ENCODE results near the gene AP2M1. TPM values are rescaled to one million over a fixed set of nuclear protein-coding genes. Genes with fewer than 3 reads are reported as not detected.

Gene AP2M1
- total and polyA plus RNA-seq, 2 of the 13 experiments (the other 11 are each of a cell fraction or from before 2014, with no cell fraction given): 126 to 146 TPM

DNA sequence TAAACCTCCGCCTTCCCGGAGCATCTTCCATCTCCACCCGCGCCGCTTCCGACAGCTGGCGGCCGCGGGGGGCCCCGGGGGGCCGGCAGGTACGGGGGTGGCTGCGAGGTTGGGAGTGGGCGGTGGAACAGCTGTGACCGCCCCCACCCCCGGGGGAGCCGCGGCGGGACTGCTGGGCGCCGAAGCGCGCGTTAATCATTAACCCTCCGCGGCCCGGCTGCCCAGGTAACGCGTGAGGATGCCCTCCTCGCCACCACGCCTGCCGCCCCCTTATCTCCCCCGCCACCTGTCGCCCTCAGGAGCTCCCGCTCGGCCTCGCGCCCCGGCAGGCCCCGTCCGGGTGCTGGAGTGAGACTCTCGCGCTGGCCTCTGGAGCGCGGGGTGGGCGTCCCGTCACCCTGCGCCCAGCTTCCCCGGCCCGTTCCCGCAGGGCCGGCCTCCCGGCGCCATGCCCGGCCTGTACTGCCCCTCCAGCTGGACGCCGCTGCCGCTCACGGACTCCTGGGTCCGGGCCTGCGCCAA, 55.5 kb downstream of the AP2M1 start (continued):
- TF ChIP-seq GRHL1 (CRISPR knock-in tag; conservative IDR thresholded peaks at IDR 0.05) (no peak), ZFP82 (CRISPR knock-in tag; IDR thresholded peaks at IDR 0.05; ENCODE audit: borderline replicate concordance) (0 out of 2 replicates have a peak, but pooled peaks have one; percentile 60), SAP130 (CRISPR knock-in tag; IDR thresholded peaks at IDR 0.05; ENCODE audit: low read depth) (0 out of 2 replicates have a peak, but pooled peaks have one; percentile 16), ZFY (CRISPR knock-in tag; IDR thresholded peaks at IDR 0.05) (0 out of 2 replicates have a peak, but pooled peaks have one; percentile 9), ZBTB44 (CRISPR knock-in tag; IDR thresholded peaks at IDR 0.05) (no peak), HOXA3 (CRISPR knock-in tag; IDR thresholded peaks at IDR 0.05) (no peak), ZNF850 (CRISPR knock-in tag; conservative IDR thresholded peaks at IDR 0.05) (no peak), YY1 (IDR thresholded peaks at IDR 0.05; ENCODE audit: insufficient read depth, insufficient replicate concordance, low read depth, low read length) (no peak), SIX1 (CRISPR knock-in tag; IDR thresholded peaks at IDR 0.05; ENCODE audit: borderline replicate concordance) (no peak), ZNF446 (CRISPR knock-in tag; IDR thresholded peaks at IDR 0.05) (peak; percentile 85; the same call in 1 of the 2 replicates), ZBTB7A (CRISPR knock-in tag; IDR thresholded peaks at IDR 0.05) (no peak), PATZ1 (CRISPR knock-in tag; IDR thresholded peaks at IDR 0.05) (peak; percentile 90), REPIN1 (CRISPR knock-in tag; IDR thresholded peaks at IDR 0.05; ENCODE audit: borderline replicate concordance, low read depth) (0 out of 2 replicates have a peak, but pooled peaks have one; percentile 57), SRF (IDR thresholded peaks at IDR 0.05; ENCODE audit: low read depth, low read length) (no peak), ZNF274 (CRISPR knock-in tag; IDR thresholded peaks at IDR 0.05) (peak; percentile 57; the same call in 1 of the 2 replicates), KDM2A (CRISPR knock-in tag; IDR thresholded peaks at IDR 0.05; ENCODE audit: borderline replicate concordance, low read depth) (peak; percentile 33; the same call in 1 of the 2 replicates)
- TF ChIP-seq, protein P1, sequence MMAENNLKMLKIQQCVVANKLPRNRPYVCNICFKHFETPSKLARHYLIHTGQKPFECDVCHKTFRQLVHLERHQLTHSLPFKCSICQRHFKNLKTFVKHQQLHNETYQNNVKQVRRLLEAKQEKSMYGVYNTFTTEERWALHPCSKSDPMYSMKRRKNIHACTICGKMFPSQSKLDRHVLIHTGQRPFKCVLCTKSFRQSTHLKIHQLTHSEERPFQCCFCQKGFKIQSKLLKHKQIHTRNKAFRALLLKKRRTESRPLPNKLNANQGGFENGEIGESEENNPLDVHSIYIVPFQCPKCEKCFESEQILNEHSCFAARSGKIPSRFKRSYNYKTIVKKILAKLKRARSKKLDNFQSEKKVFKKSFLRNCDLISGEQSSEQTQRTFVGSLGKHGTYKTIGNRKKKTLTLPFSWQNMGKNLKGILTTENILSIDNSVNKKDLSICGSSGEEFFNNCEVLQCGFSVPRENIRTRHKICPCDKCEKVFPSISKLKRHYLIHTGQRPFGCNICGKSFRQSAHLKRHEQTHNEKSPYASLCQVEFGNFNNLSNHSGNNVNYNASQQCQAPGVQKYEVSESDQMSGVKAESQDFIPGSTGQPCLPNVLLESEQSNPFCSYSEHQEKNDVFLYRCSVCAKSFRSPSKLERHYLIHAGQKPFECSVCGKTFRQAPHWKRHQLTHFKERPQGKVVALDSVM (CRISPR knock-in tag; IDR thresholded peaks at IDR 0.05): no peak
- TF ChIP-seq, protein P2, sequence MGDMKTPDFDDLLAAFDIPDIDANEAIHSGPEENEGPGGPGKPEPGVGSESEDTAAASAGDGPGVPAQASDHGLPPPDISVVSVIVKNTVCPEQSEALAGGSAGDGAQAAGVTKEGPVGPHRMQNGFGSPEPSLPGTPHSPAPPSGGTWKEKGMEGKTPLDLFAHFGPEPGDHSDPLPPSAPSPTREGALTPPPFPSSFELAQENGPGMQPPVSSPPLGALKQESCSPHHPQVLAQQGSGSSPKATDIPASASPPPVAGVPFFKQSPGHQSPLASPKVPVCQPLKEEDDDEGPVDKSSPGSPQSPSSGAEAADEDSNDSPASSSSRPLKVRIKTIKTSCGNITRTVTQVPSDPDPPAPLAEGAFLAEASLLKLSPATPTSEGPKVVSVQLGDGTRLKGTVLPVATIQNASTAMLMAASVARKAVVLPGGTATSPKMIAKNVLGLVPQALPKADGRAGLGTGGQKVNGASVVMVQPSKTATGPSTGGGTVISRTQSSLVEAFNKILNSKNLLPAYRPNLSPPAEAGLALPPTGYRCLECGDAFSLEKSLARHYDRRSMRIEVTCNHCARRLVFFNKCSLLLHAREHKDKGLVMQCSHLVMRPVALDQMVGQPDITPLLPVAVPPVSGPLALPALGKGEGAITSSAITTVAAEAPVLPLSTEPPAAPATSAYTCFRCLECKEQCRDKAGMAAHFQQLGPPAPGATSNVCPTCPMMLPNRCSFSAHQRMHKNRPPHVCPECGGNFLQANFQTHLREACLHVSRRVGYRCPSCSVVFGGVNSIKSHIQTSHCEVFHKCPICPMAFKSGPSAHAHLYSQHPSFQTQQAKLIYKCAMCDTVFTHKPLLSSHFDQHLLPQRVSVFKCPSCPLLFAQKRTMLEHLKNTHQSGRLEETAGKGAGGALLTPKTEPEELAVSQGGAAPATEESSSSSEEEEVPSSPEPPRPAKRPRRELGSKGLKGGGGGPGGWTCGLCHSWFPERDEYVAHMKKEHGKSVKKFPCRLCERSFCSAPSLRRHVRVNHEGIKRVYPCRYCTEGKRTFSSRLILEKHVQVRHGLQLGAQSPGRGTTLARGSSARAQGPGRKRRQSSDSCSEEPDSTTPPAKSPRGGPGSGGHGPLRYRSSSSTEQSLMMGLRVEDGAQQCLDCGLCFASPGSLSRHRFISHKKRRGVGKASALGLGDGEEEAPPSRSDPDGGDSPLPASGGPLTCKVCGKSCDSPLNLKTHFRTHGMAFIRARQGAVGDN (CRISPR knock-in tag; IDR thresholded peaks at IDR 0.05): peak; percentile 55
